Measurements from ENCODE around the gene SRPK2. TPM values are rescaled to one million over a fixed set of nuclear protein-coding genes. Genes with fewer than 3 reads are reported as not detected.
A peak's percentile ranks its signal among the peaks of the same experiment; 100 is the strongest.

SRPK2 gene
- total and polyA plus RNA-seq, 2 of the 8 experiments (the other 6 are each of a cell fraction or from before 2014, with no cell fraction given), result 10.0 to 47.1 TPM

- Histone ChIP-seq H3K56ac (replicated peaks; ENCODE audit: insufficient read length, low read depth, low read length) (no peak overlapping the region), H3K27ac (ENCODE audit: low read depth, low read length) (no peak overlapping the region), H3K79me2 (ENCODE audit: control insufficient read depth in 1 of 2, insufficient read depth in 2 of 2, low read length in 2 of 2) (peaks cover 0 to 69% of the 10 kb centered on the region in 2 experiments; a peak in 3 of 4 replicates), H3K36me3 (ENCODE audit: control insufficient read depth in 2 of 4, insufficient read depth in 4 of 4, low read length in 3 of 4) (no peaks in the 10 kb centered on the region), H2AFZ (ENCODE audit: low read length) (no peak overlapping the region), H3K4me2 (ENCODE audit: insufficient read depth in 1 of 2, low read depth in 2 of 2, low read length in 2 of 2) (peak overlapping the region in 1 of 2 experiments; percentile 41; a peak in 2 of 4 replicates), H4K91ac (replicated peaks; ENCODE audit: insufficient read length, low read length) (no peak overlapping the region), H3K4me3 (ENCODE audit: extremely low read depth in 1 of 4, insufficient read depth in 2 of 4, low read depth in 3 of 4, low read length in 4 of 4) (no peak overlapping the region), H3K4me1 (replicated peaks in 1 of 4; ENCODE audit: control insufficient read depth in 3 of 4, insufficient read depth in 4 of 4, low read length in 3 of 4) (peaks cover 0 to 7% (median 2%) of the 10 kb centered on the region in 4 experiments; a peak in 4 of 7 replicates), H3K23me2 (ENCODE audit: low read depth, low read length) (no peaks in the 10 kb centered on the region), H3K23ac (ENCODE audit: insufficient read length) (no peak overlapping the region), H3K4ac (replicated peaks; ENCODE audit: insufficient read length, low read depth, low read length) (no peak overlapping the region), H4K20me1 (replicated peaks in 1 of 2; ENCODE audit: control insufficient read depth in 1 of 2, insufficient read depth in 2 of 2, low read length in 2 of 2) (peaks cover 7 to 8% of the 10 kb centered on the region in 2 experiments), H2BK12ac (ENCODE audit: low read depth, low read length) (no peak overlapping the region), H2BK120ac (replicated peaks; ENCODE audit: low read depth, low read length) (no peak overlapping the region), H3K9me3 (ENCODE audit: insufficient read depth in 2 of 2, low read depth in 1 of 2, low read length in 1 of 2) (no peaks in the 10 kb centered on the region), H3K18ac (ENCODE audit: extremely low read depth, low read length) (no peak overlapping the region), H2BK15ac (ENCODE audit: low read length) (no peak overlapping the region), H3K9ac (replicated peaks in 1 of 4; ENCODE audit: extremely low read depth in 1 of 4, low read depth in 3 of 4, low read length in 3 of 4) (peak overlapping the region in 1 of 4 experiments; percentile 5; a peak in 1 of 7 replicates), H4K8ac (ENCODE audit: extremely low read depth, insufficient read depth, low read length) (no peak overlapping the region), H4K5ac (ENCODE audit: insufficient read length, low read depth, low read length) (no peak overlapping the region), H3K27me3 (replicated peaks in 1 of 4; ENCODE audit: control insufficient read depth in 3 of 4, extremely low read depth in 1 of 4, insufficient read depth in 3 of 4, low read length in 3 of 4) (no peaks in the 10 kb centered on the region), H2BK20ac (ENCODE audit: low read length) (no peak overlapping the region), H3K14ac (ENCODE audit: insufficient read length) (no peak overlapping the region), H3K79me1 (ENCODE audit: low read depth, low read length) (no peaks in the 10 kb centered on the region; the same call in 1 of the 2 replicates), H2AK5ac (ENCODE audit: low read depth, low read length) (no peak overlapping the region), H2BK5ac (ENCODE audit: low read depth, low read length) (no peak overlapping the region)
- ChIA-PET CTCF (ENCODE audit: partially characterized antibody) (interaction anchor here (1.2 to 1.4 kb wide), 2 partner anchors 20 to 31 kb away, joined by 3 read pairs; no protein-coding TSS in a partner anchor), POLR2A (ENCODE audit: partially characterized antibody) (interaction anchor here (1.0 kb wide), 1 partner anchor 10 kb away, joined by 4 read pairs; no protein-coding TSS in a partner anchor)
- TF ChIP-seq HDAC2 (IDR thresholded peaks at IDR 0.05; ENCODE audit: borderline replicate concordance in 1 of 2, low read depth in 2 of 2, low read length in 2 of 2), result no peak
- TF ChIP-seq EGR1 (IDR thresholded peaks at IDR 0.05; ENCODE audit: borderline replicate concordance, low read depth, low read length), result no peak
- no peak for TF ChIP-seq FOSL1 (IDR thresholded peaks at IDR 0.05; ENCODE audit: insufficient read depth, low read depth, low read length)
- TF ChIP-seq KDM4A (IDR thresholded peaks at IDR 0.05; ENCODE audit: low read depth, low read length, severe bottlenecking), result no peak
- TF ChIP-seq TAF1 (IDR thresholded peaks at IDR 0.05; ENCODE audit: low read depth, low read length), result no peak
- FAIRE-seq (no peak), DNase-seq (ENCODE audit: low read depth in 1 of 2, low spot score in 2 of 2) (no peak)
- 60% methylated on average over 3 of the region's 3 CpGs; no CpG with 5 or more reads in 1 of the 2 experiments for WGBS, 2 experiments (ENCODE audit: extremely low coverage in 1 of 2, insufficient coverage in 1 of 2, insufficient read length in 1 of 2, insufficient replicate concordance in 2 of 2, low coverage in 1 of 2, low lambda C conversion rate in 2 of 2, missing lambda C conversion rate in 1 of 2)
Observed at GRCh38 chr7:105345725-105346124, 43.0 kb downstream of the SRPK2 start.
